HCT116 (cell line): ENCODE results near the gene LAMP1.

Source experiments
- CTCF ChIP-seq, 3 experiments: fragments of 200-600 bp in 1 of 3; sonication (generic) in 1 of 3; IDR thresholded peaks in 2 of 3; conservative IDR thresholded peaks in 1 of 3; 2 replicates each; pipeline ENCODE4 v1.5.1; 2012 to 2017; ENCODE audit warnings: low read depth in 2 of 3, low read length in 2 of 3, antibody characterized with exemption in 1 of 3, borderline replicate concordance in 1 of 3, control low read depth in 1 of 3, mild to moderate bottlenecking in 1 of 3, mixed read lengths in 1 of 3, mixed run types in 1 of 3, moderate library complexity in 1 of 3; ENCODE audit not compliant: insufficient read depth in 1 of 3
- EZH2 ChIP-seq: fragments of 200-600 bp; sonication (generic); IDR thresholded peaks from 2 replicates; pipeline ENCODE4 v1.6.1; 2017; ENCODE audit warnings: antibody characterized with exemption, mixed run types
- EZH2phosphoT487 ChIP-seq: fragments of 200-600 bp; IDR thresholded peaks from 2 replicates; pipeline ENCODE4 v1.6.1; 2018; ENCODE audit warnings: antibody characterized with exemption, borderline replicate concordance

GRCh38 chr13:113343692-113343968 is 46.6 kb downstream of the LAMP1 start:
- no peak for TF ChIP-seq CTCF (IDR thresholded peaks at IDR 0.05 in 2 of 3, conservative IDR thresholded peaks at IDR 0.05 in 1 of 3; ENCODE audit: borderline replicate concordance in 1 of 3, insufficient read depth in 1 of 3, low read depth in 2 of 3, low read length in 2 of 3)
- no peak for TF ChIP-seq EZH2phosphoT487
- no peak for TF ChIP-seq EZH2
